SK-N-SH (cell line): ENCODE data around the gene PRKCQ. TPM values are rescaled to one million over a fixed set of nuclear protein-coding genes. Genes with fewer than 3 reads are reported as not detected.

ENCODE experiments used
- CTCF ChIA-PET: fragments of 300-600, 350-600 bp; formaldehyde crosslinking; extraction: SDS; loops from one replicate; lab custom pipeline; 2021; lab: Yijun Ruan, JAX
- POLR2A ChIA-PET: fragments of 350-600 bp; sonication (Branson Sonifier 250); formaldehyde crosslinking; extraction: SDS; loops from one replicate; lab custom pipeline; 2020; ENCODE audit warnings: antibody characterized with exemption, inconsistent platforms; lab: Yijun Ruan, JAX
- DNase-seq: peaks from one replicate; pipeline ENCODE4 v3.0.0; 2012
- H2AFZ ChIP-seq: fragments of 200-600 bp; sonication (generic); 2 replicates; pipeline ENCODE4 v1.8.1; 2016; ENCODE audit warnings: antibody characterized with exemption, mild to moderate bottlenecking, low read depth
- H3F3A ChIP-seq: fragments of 200-600 bp; sonication (generic); replicated peaks from 2 replicates; pipeline ENCODE3; 2016; ENCODE audit warnings: antibody characterized with exemption, mild to moderate bottlenecking; ENCODE audit not compliant: insufficient read depth
- H3K27ac ChIP-seq, 2 experiments: fragments of 200-500 bp in 1 of 2; fragments of 200-600 bp in 1 of 2; sonication (Bioruptor generic) in 1 of 2; sonication (generic), shearing (Covaris generic) in 1 of 2; 2 replicates each; pipeline versions ENCODE4 v1.5.1 to v1.6.1; 2014 to 2016; ENCODE audit warnings: low read depth in 2 of 2, inconsistent platforms in 1 of 2, low read length in 1 of 2, mild to moderate bottlenecking in 1 of 2, mixed read lengths in 1 of 2
- H3K27me3 ChIP-seq: fragments of 200-600 bp; sonication (generic), shearing (Covaris generic); 2 replicates; pipeline ENCODE4 v1.6.1; 2016; ENCODE audit warnings: mixed run types; ENCODE audit not compliant: insufficient read depth
- H3K36me3 ChIP-seq, 2 experiments: fragments of 200-500 bp in 1 of 2; fragments of 200-600 bp in 1 of 2; sonication (Bioruptor generic) in 1 of 2; sonication (generic) in 1 of 2; replicated peaks in 1 of 2; 2 replicates each; pipeline versions ENCODE3 to v1.5.1; 2014 to 2016; ENCODE audit warnings: low read length in 1 of 2, mild to moderate bottlenecking in 1 of 2; ENCODE audit not compliant: insufficient read depth in 2 of 2, control insufficient read depth in 1 of 2
- H3K4me1 ChIP-seq, 2 experiments: fragments of 200-500 bp in 1 of 2; fragments of 200-600 bp in 1 of 2; sonication (Bioruptor generic) in 1 of 2; sonication (generic), shearing (Covaris generic) in 1 of 2; 2 replicates each; pipeline versions ENCODE4 v1.5.1 to v1.6.1; 2014 to 2016; ENCODE audit warnings: low read depth in 1 of 2, low read length in 1 of 2, mixed run types in 1 of 2; ENCODE audit not compliant: insufficient read depth in 2 of 2, control insufficient read depth in 1 of 2
- H3K4me2 ChIP-seq: fragments of 200-600 bp; sonication (generic), shearing (Covaris generic); 2 replicates; pipeline ENCODE4 v1.6.1; 2017; ENCODE audit warnings: mixed run types
- H3K4me3 ChIP-seq, 2 experiments: fragments of 200-500 bp in 1 of 2; fragments of 200-600 bp in 1 of 2; sonication (Bioruptor generic) in 1 of 2; sonication (generic), shearing (Covaris generic) in 1 of 2; 2 replicates each; pipeline versions ENCODE4 v1.5.1 to v1.8.1; 2014 to 2016; ENCODE audit warnings: low read depth in 2 of 2, inconsistent platforms in 1 of 2, low read length in 1 of 2, mild to moderate bottlenecking in 1 of 2, mixed read lengths in 1 of 2, moderate library complexity in 1 of 2
- H3K79me2 ChIP-seq: fragments of 200-600 bp; sonication (generic); 2 replicates; pipeline ENCODE4 v1.8.1; 2017; ENCODE audit warnings: mild to moderate bottlenecking; ENCODE audit not compliant: insufficient read depth
- H3K9ac ChIP-seq: fragments of 200-600 bp; sonication (generic); 2 replicates; pipeline ENCODE4 v1.6.1; 2017; ENCODE audit warnings: mixed run types
- H3K9me2 ChIP-seq: fragments of 200-600 bp; sonication (generic); 2 replicates; pipeline ENCODE4 v1.6.1; 2017; ENCODE audit warnings: mixed run types
- H3K9me3 ChIP-seq: fragments of 200-600 bp; sonication (generic); 2 replicates; pipeline ENCODE4 v1.6.1; 2017; ENCODE audit warnings: mixed run types, mild to moderate bottlenecking, moderate library complexity
- H4K20me1 ChIP-seq: fragments of 200-600 bp; sonication (generic); 2 replicates; pipeline ENCODE4 v1.6.1; 2017; ENCODE audit warnings: mild to moderate bottlenecking, mixed run types; ENCODE audit not compliant: insufficient read depth
- CHD2 ChIP-seq: fragments of 150-350 bp; IDR thresholded peaks from 2 replicates; pipeline ENCODE4 v1.6.1; 2018; ENCODE audit warnings: low read length; ENCODE audit not compliant: partially characterized antibody
- ELF1 ChIP-seq: IDR thresholded peaks from 2 replicates; pipeline ENCODE4 v1.4.0; 2012
- EP300 ChIP-seq, 2 experiments: IDR thresholded peaks; 2 replicates each; pipeline versions ENCODE4 v1.4.0 to v1.6.1; 2012; ENCODE audit warnings: borderline replicate concordance in 1 of 2, low read depth in 1 of 2, low read length in 1 of 2
- EZH2phosphoT487 ChIP-seq: fragments of 200-600 bp; sonication (generic); IDR thresholded peaks from 2 replicates; pipeline ENCODE4 v1.6.1; 2017; ENCODE audit warnings: low read depth, mixed run types, mild to moderate bottlenecking, antibody characterized with exemption, moderate library complexity, borderline replicate concordance
- FOSL2 ChIP-seq: IDR thresholded peaks from 2 replicates; pipeline ENCODE4 v1.4.0; 2012; ENCODE audit warnings: low read depth, mild to moderate bottlenecking, moderate library complexity, borderline replicate concordance
- FOXJ3 ChIP-seq: sonication (generic); formaldehyde crosslinking; IDR thresholded peaks from 2 replicates; pipeline ENCODE4 v1.5.1; 2020; ENCODE audit warnings: mild to moderate bottlenecking, missing genetic modification reagents
- FOXM1 ChIP-seq: IDR thresholded peaks from 2 replicates; pipeline ENCODE4 v1.4.0; 2012; ENCODE audit warnings: low read depth, mild to moderate bottlenecking
- GABPA ChIP-seq: IDR thresholded peaks from 2 replicates; pipeline ENCODE4 v1.4.0; 2012; ENCODE audit warnings: low read depth, mild to moderate bottlenecking
- GATA2 ChIP-seq: sonication (generic); formaldehyde crosslinking; IDR thresholded peaks from 2 replicates; pipeline ENCODE4 v1.5.0; 2020; ENCODE audit warnings: mild to moderate bottlenecking, missing genetic modification reagents
- MEF2A ChIP-seq: IDR thresholded peaks from 2 replicates; pipeline ENCODE4 v1.4.0; 2012; ENCODE audit warnings: low read depth, borderline replicate concordance
- MXI1 ChIP-seq: IDR thresholded peaks from 2 replicates; pipeline ENCODE4 v1.6.1; 2012; ENCODE audit warnings: mild to moderate bottlenecking, low read depth, low read length, improper control_type of control experiment
- NFIC ChIP-seq: IDR thresholded peaks from 2 replicates; pipeline ENCODE4 v1.4.0; 2012; ENCODE audit warnings: borderline replicate concordance
- NRF1 ChIP-seq: IDR thresholded peaks from 2 replicates; pipeline ENCODE4 v1.6.1; 2012; ENCODE audit warnings: low read depth, mild to moderate bottlenecking, low read length
- RAD21 ChIP-seq: IDR thresholded peaks from 2 replicates; pipeline ENCODE4 v1.6.1; 2012; ENCODE audit warnings: mild to moderate bottlenecking, low read length
- RCOR1 ChIP-seq: fragments of 150-350 bp; IDR thresholded peaks from 2 replicates; pipeline ENCODE4 v1.6.1; 2017; ENCODE audit warnings: antibody characterized with exemption, low read length
- SIN3A ChIP-seq: IDR thresholded peaks from 2 replicates; pipeline ENCODE4 v1.6.1; 2012; ENCODE audit warnings: low read depth, mild to moderate bottlenecking, low read length, moderate library complexity, borderline replicate concordance
- SMC3 ChIP-seq: IDR thresholded peaks from 2 replicates; pipeline ENCODE4 v1.6.1; 2012; ENCODE audit warnings: low read depth, low read length, improper control_type of control experiment
- TAF1 ChIP-seq: IDR thresholded peaks from 2 replicates; pipeline ENCODE4 v1.6.1; 2012; ENCODE audit warnings: low read depth, mild to moderate bottlenecking, low read length, moderate library complexity, borderline replicate concordance
- TEAD4 ChIP-seq: IDR thresholded peaks from 2 replicates; pipeline ENCODE4 v1.4.0; 2012; ENCODE audit warnings: mild to moderate bottlenecking, borderline replicate concordance; ENCODE audit not compliant: insufficient read depth
- WGBS: methylation state at CpG from one replicate; pipeline ENCODE4 v1.1.6; 2017; ENCODE audit warnings: low lambda C conversion rate; 5-methylcytosine and 5-hydroxymethylcytosine counted together
- polyA plus RNA-seq, 3 experiments: library from polyadenylated mRNA; depleted of rRNA; stranded (reverse); fragments of >200 nt; gene quantifications; 2 replicates each; pipeline ENCODE4 v1.2.3, GENCODE V29; 2012
- TF ChIP-seq, protein P1 (sequence below): IDR thresholded peaks from 2 replicates; pipeline ENCODE4 v1.4.0; 2012; ENCODE audit warnings: low read depth
- TF ChIP-seq, protein P2 (sequence below): fragments of 200-600 bp; sonication (generic); IDR thresholded peaks from 2 replicates; pipeline ENCODE4 v1.6.1; 2017; ENCODE audit warnings: antibody characterized with exemption, mild to moderate bottlenecking, moderate library complexity
- TF ChIP-seq, protein P3 (sequence below): IDR thresholded peaks from 2 replicates; pipeline ENCODE4 v1.4.0; 2012; ENCODE audit warnings: low read depth, borderline replicate concordance
- TF ChIP-seq, protein P4 (sequence below): IDR thresholded peaks from 2 replicates; pipeline ENCODE4 v1.6.1; 2012; ENCODE audit warnings: mild to moderate bottlenecking, low read depth, low read length, moderate library complexity
- TF ChIP-seq, protein P5 (sequence below): IDR thresholded peaks from 2 replicates; pipeline ENCODE4; 2012
- TF ChIP-seq, protein P6 (sequence below): fragments of 150-350 bp; IDR thresholded peaks from 2 replicates; pipeline ENCODE4 v1.6.1; 2016; ENCODE audit warnings: mild to moderate bottlenecking, low read depth, low read length

The PRKCQ gene
- polyA plus RNA-seq, 1 of the 3 experiments (the other 2 are of a cell fraction): 0.18 TPM

DNA sequence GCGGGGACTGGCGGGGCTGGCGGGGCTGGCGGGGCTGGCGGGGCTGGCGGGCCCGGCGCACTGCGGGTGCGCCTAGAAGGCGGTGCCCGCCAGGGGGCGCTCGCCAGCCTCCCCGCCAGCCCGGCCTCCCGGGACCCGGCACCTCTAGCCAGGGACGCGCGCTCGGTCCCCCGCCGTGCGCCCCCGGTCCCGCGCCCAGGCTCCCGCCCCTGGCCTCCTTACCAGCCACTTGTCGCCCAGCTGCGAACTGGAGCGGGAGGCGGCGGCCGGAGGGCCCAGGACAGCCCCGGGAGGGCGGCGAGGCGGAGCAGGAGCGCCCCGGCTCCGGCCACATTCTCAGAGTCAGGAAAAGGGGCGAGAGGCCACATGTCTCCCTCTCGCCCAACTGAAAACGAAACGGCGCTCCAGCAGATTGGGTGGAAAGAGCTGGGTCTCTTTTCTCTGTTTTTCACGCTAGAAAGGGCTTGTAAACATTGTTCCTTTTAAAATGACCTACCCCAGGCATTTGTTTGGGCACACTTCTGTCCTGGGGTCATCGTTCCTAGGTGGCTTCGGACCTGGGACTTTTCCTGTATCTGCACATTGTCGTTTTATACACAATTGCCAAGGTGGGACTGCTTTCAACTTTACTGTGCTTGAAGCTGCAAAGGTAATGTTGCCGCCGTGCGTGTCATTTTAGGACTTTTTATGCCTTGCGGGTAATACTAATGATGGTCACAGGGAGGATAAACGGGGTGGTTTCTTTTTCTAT, 378 bp upstream of the PRKCQ start:
- Histone ChIP-seq H3K9me3 (no peaks in the 10 kb centered on the region), H3K9me2 (no peaks in the 10 kb centered on the region), H3K27me3 (peaks cover 20% of the 10 kb centered on the region), H3K79me2 (no peaks in the 10 kb centered on the region), H3K9ac (peak overlapping the region; percentile 57; the same call in 1 of the 2 replicates), H3K4me3 (peak overlapping the region; percentile 68 to 74), H3F3A (no peaks in the 10 kb centered on the region), H3K4me2 (peak overlapping the region; percentile 78), H3K36me3 (no peaks in the 10 kb centered on the region), H3K4me1 (peaks cover 0 to 7% of the 10 kb centered on the region in 2 experiments; a peak in 1 of 4 replicates), H4K20me1 (no peaks in the 10 kb centered on the region), H2AFZ (peak overlapping the region; percentile 93), H3K27ac (peak overlapping the region in 1 of 2 experiments; percentile 41; a peak in 1 of 4 replicates)
- POLR2A ChIA-PET: no interaction called here
- 6% methylated on average over 19 of the region's 56 CpGs for WGBS
- DNase-seq: peak; percentile 94
- CTCF ChIA-PET: interaction anchor here (0.7 to 2.0 kb wide), 27 partner anchors 9 to 335 kb away, joined by 3 to 9 read pairs (median 4); no protein-coding TSS in a partner anchor
- TF ChIP-seq, protein P1, sequence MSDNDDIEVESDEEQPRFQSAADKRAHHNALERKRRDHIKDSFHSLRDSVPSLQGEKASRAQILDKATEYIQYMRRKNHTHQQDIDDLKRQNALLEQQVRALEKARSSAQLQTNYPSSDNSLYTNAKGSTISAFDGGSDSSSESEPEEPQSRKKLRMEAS: no peak
- no peak for TF ChIP-seq TAF1
- TF ChIP-seq EZH2phosphoT487: no peak
- TF ChIP-seq, protein P2, sequence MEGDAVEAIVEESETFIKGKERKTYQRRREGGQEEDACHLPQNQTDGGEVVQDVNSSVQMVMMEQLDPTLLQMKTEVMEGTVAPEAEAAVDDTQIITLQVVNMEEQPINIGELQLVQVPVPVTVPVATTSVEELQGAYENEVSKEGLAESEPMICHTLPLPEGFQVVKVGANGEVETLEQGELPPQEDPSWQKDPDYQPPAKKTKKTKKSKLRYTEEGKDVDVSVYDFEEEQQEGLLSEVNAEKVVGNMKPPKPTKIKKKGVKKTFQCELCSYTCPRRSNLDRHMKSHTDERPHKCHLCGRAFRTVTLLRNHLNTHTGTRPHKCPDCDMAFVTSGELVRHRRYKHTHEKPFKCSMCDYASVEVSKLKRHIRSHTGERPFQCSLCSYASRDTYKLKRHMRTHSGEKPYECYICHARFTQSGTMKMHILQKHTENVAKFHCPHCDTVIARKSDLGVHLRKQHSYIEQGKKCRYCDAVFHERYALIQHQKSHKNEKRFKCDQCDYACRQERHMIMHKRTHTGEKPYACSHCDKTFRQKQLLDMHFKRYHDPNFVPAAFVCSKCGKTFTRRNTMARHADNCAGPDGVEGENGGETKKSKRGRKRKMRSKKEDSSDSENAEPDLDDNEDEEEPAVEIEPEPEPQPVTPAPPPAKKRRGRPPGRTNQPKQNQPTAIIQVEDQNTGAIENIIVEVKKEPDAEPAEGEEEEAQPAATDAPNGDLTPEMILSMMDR: peak; percentile 39
- TF ChIP-seq, protein P3, sequence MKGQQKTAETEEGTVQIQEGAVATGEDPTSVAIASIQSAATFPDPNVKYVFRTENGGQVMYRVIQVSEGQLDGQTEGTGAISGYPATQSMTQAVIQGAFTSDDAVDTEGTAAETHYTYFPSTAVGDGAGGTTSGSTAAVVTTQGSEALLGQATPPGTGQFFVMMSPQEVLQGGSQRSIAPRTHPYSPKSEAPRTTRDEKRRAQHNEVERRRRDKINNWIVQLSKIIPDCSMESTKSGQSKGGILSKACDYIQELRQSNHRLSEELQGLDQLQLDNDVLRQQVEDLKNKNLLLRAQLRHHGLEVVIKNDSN: no peak
- no peak for TF ChIP-seq TEAD4
- no peak for TF ChIP-seq ELF1
- no peak for TF ChIP-seq FOXM1
- no peak for TF ChIP-seq FOXJ3 (CRISPR knock-in tag)
- TF ChIP-seq SIN3A: no peak
- no peak for TF ChIP-seq RCOR1
- no peak for TF ChIP-seq CHD2
- TF ChIP-seq, protein P4, sequence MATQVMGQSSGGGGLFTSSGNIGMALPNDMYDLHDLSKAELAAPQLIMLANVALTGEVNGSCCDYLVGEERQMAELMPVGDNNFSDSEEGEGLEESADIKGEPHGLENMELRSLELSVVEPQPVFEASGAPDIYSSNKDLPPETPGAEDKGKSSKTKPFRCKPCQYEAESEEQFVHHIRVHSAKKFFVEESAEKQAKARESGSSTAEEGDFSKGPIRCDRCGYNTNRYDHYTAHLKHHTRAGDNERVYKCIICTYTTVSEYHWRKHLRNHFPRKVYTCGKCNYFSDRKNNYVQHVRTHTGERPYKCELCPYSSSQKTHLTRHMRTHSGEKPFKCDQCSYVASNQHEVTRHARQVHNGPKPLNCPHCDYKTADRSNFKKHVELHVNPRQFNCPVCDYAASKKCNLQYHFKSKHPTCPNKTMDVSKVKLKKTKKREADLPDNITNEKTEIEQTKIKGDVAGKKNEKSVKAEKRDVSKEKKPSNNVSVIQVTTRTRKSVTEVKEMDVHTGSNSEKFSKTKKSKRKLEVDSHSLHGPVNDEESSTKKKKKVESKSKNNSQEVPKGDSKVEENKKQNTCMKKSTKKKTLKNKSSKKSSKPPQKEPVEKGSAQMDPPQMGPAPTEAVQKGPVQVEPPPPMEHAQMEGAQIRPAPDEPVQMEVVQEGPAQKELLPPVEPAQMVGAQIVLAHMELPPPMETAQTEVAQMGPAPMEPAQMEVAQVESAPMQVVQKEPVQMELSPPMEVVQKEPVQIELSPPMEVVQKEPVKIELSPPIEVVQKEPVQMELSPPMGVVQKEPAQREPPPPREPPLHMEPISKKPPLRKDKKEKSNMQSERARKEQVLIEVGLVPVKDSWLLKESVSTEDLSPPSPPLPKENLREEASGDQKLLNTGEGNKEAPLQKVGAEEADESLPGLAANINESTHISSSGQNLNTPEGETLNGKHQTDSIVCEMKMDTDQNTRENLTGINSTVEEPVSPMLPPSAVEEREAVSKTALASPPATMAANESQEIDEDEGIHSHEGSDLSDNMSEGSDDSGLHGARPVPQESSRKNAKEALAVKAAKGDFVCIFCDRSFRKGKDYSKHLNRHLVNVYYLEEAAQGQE: no peak
- TF ChIP-seq NRF1: no peak
- TF ChIP-seq MXI1: no peak
- TF ChIP-seq FOSL2: no peak
- TF ChIP-seq EP300 (IDR thresholded peaks at IDR 0.05; ENCODE audit: borderline replicate concordance in 1 of 2, low read depth in 1 of 2, low read length in 1 of 2): no peak
- no peak for TF ChIP-seq MEF2A
- TF ChIP-seq GATA2 (CRISPR knock-in tag): no peak
- peak; percentile 32 for TF ChIP-seq RAD21
- TF ChIP-seq, protein P5, sequence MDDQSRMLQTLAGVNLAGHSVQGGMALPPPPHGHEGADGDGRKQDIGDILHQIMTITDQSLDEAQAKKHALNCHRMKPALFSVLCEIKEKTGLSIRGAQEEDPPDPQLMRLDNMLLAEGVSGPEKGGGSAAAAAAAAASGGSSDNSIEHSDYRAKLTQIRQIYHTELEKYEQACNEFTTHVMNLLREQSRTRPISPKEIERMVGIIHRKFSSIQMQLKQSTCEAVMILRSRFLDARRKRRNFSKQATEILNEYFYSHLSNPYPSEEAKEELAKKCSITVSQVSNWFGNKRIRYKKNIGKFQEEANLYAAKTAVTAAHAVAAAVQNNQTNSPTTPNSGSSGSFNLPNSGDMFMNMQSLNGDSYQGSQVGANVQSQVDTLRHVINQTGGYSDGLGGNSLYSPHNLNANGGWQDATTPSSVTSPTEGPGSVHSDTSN: no peak
- TF ChIP-seq GABPA: no peak
- peak; percentile 31; the same call in 1 of the 2 replicates for TF ChIP-seq SMC3
- TF ChIP-seq, protein P6, sequence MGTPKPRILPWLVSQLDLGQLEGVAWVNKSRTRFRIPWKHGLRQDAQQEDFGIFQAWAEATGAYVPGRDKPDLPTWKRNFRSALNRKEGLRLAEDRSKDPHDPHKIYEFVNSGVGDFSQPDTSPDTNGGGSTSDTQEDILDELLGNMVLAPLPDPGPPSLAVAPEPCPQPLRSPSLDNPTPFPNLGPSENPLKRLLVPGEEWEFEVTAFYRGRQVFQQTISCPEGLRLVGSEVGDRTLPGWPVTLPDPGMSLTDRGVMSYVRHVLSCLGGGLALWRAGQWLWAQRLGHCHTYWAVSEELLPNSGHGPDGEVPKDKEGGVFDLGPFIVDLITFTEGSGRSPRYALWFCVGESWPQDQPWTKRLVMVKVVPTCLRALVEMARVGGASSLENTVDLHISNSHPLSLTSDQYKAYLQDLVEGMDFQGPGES: no peak
- TF ChIP-seq NFIC: no peak
